Endothelial cell of umbilical vein (primary cell): ENCODE results near the gene BCO2.

Experiments used
- EZH2 ChIP-seq: IDR thresholded peaks from 2 replicates; pipeline ENCODE4 v1.6.1; 2012; ENCODE audit warnings: borderline replicate concordance, low read depth, mild to moderate bottlenecking, moderate library complexity, low read length, inconsistent platforms; ENCODE audit not compliant: severe bottlenecking
- FOS ChIP-seq: IDR thresholded peaks from 2 replicates; pipeline ENCODE4 v1.6.1; 2011; ENCODE audit warnings: mild to moderate bottlenecking, low read length, moderate library complexity, borderline replicate concordance; ENCODE audit not compliant: insufficient read depth
- GATA2 ChIP-seq: IDR thresholded peaks from 2 replicates; pipeline ENCODE4 v1.7.0; 2011; ENCODE audit warnings: low read depth, mild to moderate bottlenecking, moderate library complexity, mixed read lengths, low read length; ENCODE audit not compliant: insufficient read length, insufficient read depth
- JUN ChIP-seq: IDR thresholded peaks from 2 replicates; pipeline ENCODE4 v1.6.1; 2011; ENCODE audit warnings: borderline replicate concordance, low read depth; ENCODE audit not compliant: insufficient read length, insufficient read depth
- MYC ChIP-seq: IDR thresholded peaks from one replicate; pipeline ENCODE4 v1.6.1; 2011; ENCODE audit warnings: mild to moderate bottlenecking, low read depth, low read length
- POLR2A ChIP-seq: IDR thresholded peaks from 2 replicates; pipeline ENCODE4 v1.6.1; 2012; ENCODE audit warnings: low read depth, mild to moderate bottlenecking, control low read depth, low read length
- POLR2AphosphoS5 ChIP-seq: IDR thresholded peaks from 2 replicates; pipeline ENCODE4 v1.6.1; 2012; ENCODE audit warnings: low read depth, mild to moderate bottlenecking, control low read depth, low read length, moderate library complexity; ENCODE audit not compliant: insufficient read depth
- TF ChIP-seq, protein P1 (sequence below), 2 donors: IDR thresholded peaks; 1 replicate in 1 of 2; 2 replicates in 1 of 2; pipeline ENCODE4 v1.5.1; 2011; ENCODE audit warnings: low read length in 2 of 2, mild to moderate bottlenecking in 2 of 2, moderate library complexity in 2 of 2, control low read depth in 1 of 2, inconsistent platforms in 1 of 2, low read depth in 1 of 2; ENCODE audit not compliant: insufficient read depth in 1 of 2; ENCODE audit errors: extremely low read depth in 1 of 2
- TF ChIP-seq, protein P2 (sequence below): IDR thresholded peaks from 2 replicates; pipeline ENCODE4 v1.6.1; 2011; ENCODE audit not compliant: insufficient read depth, insufficient read length

DNA sequence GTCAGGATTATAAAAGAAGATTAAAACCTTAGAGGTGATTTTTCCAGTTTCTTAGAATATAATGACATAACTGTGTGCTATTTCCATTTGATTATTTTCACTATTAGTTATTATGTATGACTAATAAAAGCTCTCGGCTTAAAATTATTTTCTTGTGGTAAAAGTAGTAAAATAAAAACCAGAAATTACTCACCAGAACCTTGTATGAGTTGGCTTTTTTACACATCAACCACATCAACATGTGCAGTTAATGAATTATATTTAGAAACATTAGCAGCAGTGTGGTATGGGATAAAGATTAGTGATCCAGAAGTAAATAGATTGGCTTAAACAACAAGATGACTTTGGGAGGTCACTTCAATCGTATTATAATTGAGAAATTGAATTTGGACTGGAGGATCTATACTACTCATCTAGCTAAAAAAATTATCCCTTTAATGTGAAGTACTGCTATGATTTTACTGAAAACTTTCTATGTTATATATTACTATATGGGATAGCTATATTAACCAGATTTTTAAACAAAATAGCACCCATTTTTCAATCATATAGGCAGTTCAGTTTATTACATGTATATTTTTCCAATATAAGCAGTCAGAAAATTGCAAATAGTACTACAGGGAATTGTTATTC lies 2.8 kb upstream of the BCO2 start:
- TF ChIP-seq EZH2 (no peak), POLR2A (no peak), MYC (no peak), POLR2AphosphoS5 (no peak), JUN (no peak), GATA2 (no peak), FOS (peak; percentile 51)
- TF ChIP-seq, protein P1, sequence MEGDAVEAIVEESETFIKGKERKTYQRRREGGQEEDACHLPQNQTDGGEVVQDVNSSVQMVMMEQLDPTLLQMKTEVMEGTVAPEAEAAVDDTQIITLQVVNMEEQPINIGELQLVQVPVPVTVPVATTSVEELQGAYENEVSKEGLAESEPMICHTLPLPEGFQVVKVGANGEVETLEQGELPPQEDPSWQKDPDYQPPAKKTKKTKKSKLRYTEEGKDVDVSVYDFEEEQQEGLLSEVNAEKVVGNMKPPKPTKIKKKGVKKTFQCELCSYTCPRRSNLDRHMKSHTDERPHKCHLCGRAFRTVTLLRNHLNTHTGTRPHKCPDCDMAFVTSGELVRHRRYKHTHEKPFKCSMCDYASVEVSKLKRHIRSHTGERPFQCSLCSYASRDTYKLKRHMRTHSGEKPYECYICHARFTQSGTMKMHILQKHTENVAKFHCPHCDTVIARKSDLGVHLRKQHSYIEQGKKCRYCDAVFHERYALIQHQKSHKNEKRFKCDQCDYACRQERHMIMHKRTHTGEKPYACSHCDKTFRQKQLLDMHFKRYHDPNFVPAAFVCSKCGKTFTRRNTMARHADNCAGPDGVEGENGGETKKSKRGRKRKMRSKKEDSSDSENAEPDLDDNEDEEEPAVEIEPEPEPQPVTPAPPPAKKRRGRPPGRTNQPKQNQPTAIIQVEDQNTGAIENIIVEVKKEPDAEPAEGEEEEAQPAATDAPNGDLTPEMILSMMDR (IDR thresholded peaks at IDR 0.05; ENCODE audit: extremely low read depth in 1 of 2, insufficient read depth in 1 of 2, low read depth in 1 of 2, low read length in 2 of 2), result no peak
- TF ChIP-seq, protein P2, sequence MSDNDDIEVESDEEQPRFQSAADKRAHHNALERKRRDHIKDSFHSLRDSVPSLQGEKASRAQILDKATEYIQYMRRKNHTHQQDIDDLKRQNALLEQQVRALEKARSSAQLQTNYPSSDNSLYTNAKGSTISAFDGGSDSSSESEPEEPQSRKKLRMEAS, result no peak
